Activated T-cell treated with anti-CD3 and anti-CD28 coated beads, Interleukin-2, amount 50 U/mL, for 48 hours (primary cell): Measurements from ENCODE around the gene PATZ1.
"Not testable (repeated sequence)": the region's sequence is repeated elsewhere in the genome, so short reads cannot be mapped to it uniquely, and the experiment has no call there.

Source experiments
- DNase-seq, 2 experiments: peaks; one replicate each; pipeline ENCODE4 v3.0.0-alpha.2; 2020

PATZ1 gene

GRCh38 chr22:31342389-31343140 lies 3.6 kb downstream of the PATZ1 start:
- DNase-seq, result no peak

- no peak for DNase-seq
Observed at GRCh38 chr22:31341386-31342088, 4.6 kb downstream of the PATZ1 start.

- no peak for DNase-seq
Observed at GRCh38 chr22:31340765-31341247, 5.3 kb downstream of the PATZ1 start.

GRCh38 chr22:31340360-31340759 lies 5.8 kb downstream of the PATZ1 start:
- DNase-seq, result no peak

- DNase-seq, result no peak
Observed at GRCh38 chr22:31339148-31339832, 6.9 kb downstream of the PATZ1 start.

- peak; percentile 43 to 62 for DNase-seq
Observed at GRCh38 chr22:31337178-31337577, 9.0 kb downstream of the PATZ1 start.

- DNase-seq, result no peak
Observed at GRCh38 chr22:31334329-31334728, 11.8 kb downstream of the PATZ1 start.

- DNase-seq, result no peak
Observed at GRCh38 chr22:31333641-31334040, 12.5 kb downstream of the PATZ1 start.

GRCh38 chr22:31332886-31333285 lies 13.3 kb downstream of the PATZ1 start:
- DNase-seq, result no peak

- no peak for DNase-seq
Observed at GRCh38 chr22:31332010-31332409, 14.1 kb downstream of the PATZ1 start.

- DNase-seq, result no peak
Observed at GRCh38 chr22:31329453-31330215, 16.5 kb downstream of the PATZ1 start.

- DNase-seq, result no peak
Observed at GRCh38 chr22:31329029-31329428, 17.1 kb downstream of the PATZ1 start.

- no peak for DNase-seq
Observed at GRCh38 chr22:31328544-31328960, 17.6 kb downstream of the PATZ1 start.

GRCh38 chr22:31327806-31328543 lies 18.2 kb downstream of the PATZ1 start:
- no peak for DNase-seq

- DNase-seq, result no peak
Observed at GRCh38 chr22:31326877-31327276, 19.3 kb downstream of the PATZ1 start.

- no peak for DNase-seq
Observed at GRCh38 chr22:31323578-31324550, 22.3 kb downstream of the PATZ1 start.

- no peak for DNase-seq
Observed at GRCh38 chr22:31321421-31321820, 24.7 kb downstream of the PATZ1 start.

GRCh38 chr22:31314220-31314619 lies 31.9 kb downstream of the PATZ1 start:
- DNase-seq, result not testable (repeated sequence)

- DNase-seq, result peak; percentile 76 to 77
Observed at GRCh38 chr22:31313366-31314147, 32.6 kb downstream of the PATZ1 start.

GRCh38 chr22:31308181-31308580 lies 38.0 kb downstream of the PATZ1 start:
- DNase-seq, result no peak
